K562 (cell line): ENCODE results near the gene DLGAP1. TPM values are rescaled to one million over a fixed set of nuclear protein-coding genes. Genes with fewer than 3 reads are reported as not detected.

Source experiments
- ATAC-seq: fragments of 200-7000 bp; cut with Tn5 transposase; 3 replicates; pipeline ENCODE4 v1.9.1; 2020; ENCODE audit warnings: moderate library complexity
- BruUV-seq: library from RNA; stranded (reverse); fragments of 400-500 nt; replicated peaks from 2 replicates; lab custom pipeline; 2021; lab: Mats Ljungman, UMichigan
- CTCF ChIA-PET: fragments of 300-600 bp; formaldehyde crosslinking; extraction: SDS; loops from one replicate; lab custom pipeline; 2021; ENCODE audit warnings: low intra/inter-chr PET ratio; lab: Yijun Ruan, JAX
- POLR2A ChIA-PET: fragments of 300-600, 350-650 bp; sonication (Branson Sonifier 250); formaldehyde crosslinking; extraction: SDS; loops from one replicate; lab custom pipeline; 2021; ENCODE audit warnings: antibody characterized with exemption, inconsistent platforms; lab: Yijun Ruan, JAX
- DNase-seq, 4 experiments: peaks; one replicate each; pipeline versions ENCODE4 v3.0.0 to v3.0.0-alpha.2; 2011 to 2018; ENCODE audit warnings: low spot score in 3 of 4, mixed read lengths in 3 of 4; ENCODE audit errors: extremely low read depth in 1 of 4
- FAIRE-seq: peaks from 2 replicates; lab custom pipeline; 2011; peaks lifted over from hg19 to GRCh38; lab: Jason Lieb, UNC
- H2AFZ ChIP-seq: 2 replicates; pipeline ENCODE4 v1.6.0; 2011; ENCODE audit warnings: low read depth, low read length, control low read depth, inconsistent platforms
- H3K27ac ChIP-seq: fragments of 200-600 bp; 3 replicates; pipeline ENCODE4 v1.8.0; 2011; ENCODE audit warnings: low read depth, mild to moderate bottlenecking, control low read depth, inconsistent platforms, low read length, moderate library complexity, mixed read lengths; ENCODE audit errors: extremely low read depth
- H3K27me3 ChIP-seq, 2 experiments: fragments of 300-600 bp in 1 of 2; 2 replicates in 1 of 2; 3 replicates in 1 of 2; pipeline versions ENCODE4 v1.6.0 to v1.8.0; 2011; ENCODE audit warnings: inconsistent platforms in 2 of 2, low read length in 2 of 2, mild to moderate bottlenecking in 1 of 2, mixed read lengths in 1 of 2, moderate library complexity in 1 of 2; ENCODE audit not compliant: control insufficient read depth in 2 of 2, insufficient read depth in 2 of 2
- H3K36me3 ChIP-seq: fragments of 300-600 bp; 3 replicates; pipeline ENCODE4 v1.8.0; 2011; ENCODE audit warnings: mild to moderate bottlenecking, low read length, inconsistent platforms; ENCODE audit not compliant: control insufficient read depth, insufficient read depth
- H3K4me1 ChIP-seq, 2 experiments: fragments of 200-600 bp in 1 of 2; replicated peaks in 1 of 2; 2 replicates in 1 of 2; 3 replicates in 1 of 2; pipeline versions ENCODE4 v1.5.1 to v1.8.0; 2011; ENCODE audit warnings: inconsistent platforms in 2 of 2, low read length in 2 of 2, mild to moderate bottlenecking in 1 of 2, mixed read lengths in 1 of 2, moderate library complexity in 1 of 2; ENCODE audit not compliant: control insufficient read depth in 2 of 2, insufficient read depth in 2 of 2
- H3K4me2 ChIP-seq: 2 replicates; pipeline ENCODE4 v1.6.1; 2011; ENCODE audit warnings: low read length, control low read depth, inconsistent platforms, mixed read lengths; ENCODE audit not compliant: insufficient read depth
- H3K4me3 ChIP-seq: fragments of 200-600 bp; sonication (generic), shearing (Covaris generic); 2 replicates; pipeline ENCODE4 v1.5.1; 2016; ENCODE audit warnings: control low read depth, inconsistent platforms
- H3K79me2 ChIP-seq: fragments of 200-600 bp; 3 replicates; pipeline ENCODE4 v1.8.0; 2011; ENCODE audit warnings: low read length, inconsistent platforms; ENCODE audit not compliant: control insufficient read depth, insufficient read depth
- H3K9ac ChIP-seq, 2 experiments: 2 replicates each; pipeline versions ENCODE4 v1.6.0 to v1.6.1; 2011; ENCODE audit warnings: low read depth in 2 of 2, low read length in 2 of 2, control low read depth in 1 of 2, inconsistent platforms in 1 of 2, mild to moderate bottlenecking in 1 of 2, mixed read lengths in 1 of 2; ENCODE audit not compliant: insufficient read depth in 1 of 2
- H3K9me1 ChIP-seq: one replicate; pipeline ENCODE4 v1.6.0; 2011; ENCODE audit warnings: inconsistent platforms, mild to moderate bottlenecking, low read length, moderate library complexity; ENCODE audit not compliant: control insufficient read depth, insufficient read depth
- H3K9me3 ChIP-seq: replicated peaks from 2 replicates; pipeline ENCODE4 v1.5.1; 2011; ENCODE audit warnings: low read depth, low read length, inconsistent platforms; ENCODE audit not compliant: control insufficient read depth, insufficient read depth
- H4K20me1 ChIP-seq: replicated peaks from 2 replicates; pipeline ENCODE4 v1.6.1; 2011; ENCODE audit warnings: low read length, inconsistent platforms, mixed read lengths; ENCODE audit not compliant: control insufficient read depth, insufficient read depth
- CCNT2 ChIP-seq: IDR thresholded peaks from 2 replicates; pipeline ENCODE4 v1.6.1; 2011; ENCODE audit warnings: borderline replicate concordance, low read depth, mild to moderate bottlenecking, moderate library complexity, mixed read lengths, low read length; ENCODE audit not compliant: insufficient read length; ENCODE audit errors: extremely low read depth
- HSF4 ChIP-seq: fragments of 250-450 bp; sonication (Bioruptor Pico); IDR thresholded peaks from 2 replicates; pipeline ENCODE4 v2.1.2; 2022; ENCODE audit warnings: mild to moderate bottlenecking, moderate library complexity, borderline replicate concordance
- ID3 ChIP-seq, 2 experiments: fragments of 250-450 bp in 1 of 2; fragments of 450-650 bp in 1 of 2; sonication (Bioruptor Pico) in 1 of 2; IDR thresholded peaks; 2 replicates each; pipeline versions ENCODE4 v1.6.1 to v1.8.0; 2016 to 2021; ENCODE audit warnings: mild to moderate bottlenecking in 2 of 2, moderate library complexity in 2 of 2, missing compliant biosample characterization in 1 of 2, missing genetic modification characterization in 1 of 2
- JUN ChIP-seq, 2 experiments: sonication (generic) in 1 of 2; formaldehyde crosslinking in 1 of 2; IDR thresholded peaks; 2 replicates each; pipeline versions ENCODE4 v1.6.1 to v1.8.0; 2012 to 2022; ENCODE audit warnings: borderline replicate concordance in 2 of 2, mild to moderate bottlenecking in 2 of 2, improper control_type of control experiment in 1 of 2, low read depth in 1 of 2, low read length in 1 of 2, missing genetic modification reagents in 1 of 2
- KLF6 ChIP-seq: fragments of 250-450 bp; sonication (Bioruptor Pico); IDR thresholded peaks from 2 replicates; pipeline ENCODE4 v1.4.0; 2020; ENCODE audit warnings: mild to moderate bottlenecking, moderate library complexity, borderline replicate concordance
- MXI1 ChIP-seq: IDR thresholded peaks from 2 replicates; pipeline ENCODE4 v1.6.1; 2011; ENCODE audit warnings: low read depth, mild to moderate bottlenecking, improper control_type of control experiment, low read length
- THRAP3 ChIP-seq: fragments of 450-650 bp; IDR thresholded peaks from 2 replicates; pipeline ENCODE4 v1.6.1; 2016; ENCODE audit warnings: mild to moderate bottlenecking, inconsistent platforms, borderline replicate concordance
- ZNF41 ChIP-seq: fragments of 250-450 bp; sonication (Bioruptor Pico); conservative IDR thresholded peaks from 2 replicates; pipeline ENCODE4 v1.4.0; 2020; ENCODE audit warnings: mild to moderate bottlenecking
- ZNF778 ChIP-seq: fragments of 450-650 bp; formaldehyde crosslinking; IDR thresholded peaks from 2 replicates; pipeline ENCODE4 v1.4.0; 2020; ENCODE audit warnings: mild to moderate bottlenecking, moderate library complexity
- WGBS: fragments of 100-300 bp; shearing (Covaris generic); methylation state at CpG from one replicate; pipeline ENCODE4 v1.1.6; 2016; ENCODE audit warnings: low coverage, mixed read lengths; ENCODE audit not compliant: insufficient coverage; ENCODE audit errors: missing lambda C conversion rate; 5-methylcytosine and 5-hydroxymethylcytosine counted together
- in situ Hi-C: fragments of 300-500 bp; cut with MboI; formaldehyde crosslinking; loops from 4 replicates; pipeline ENCODE4 v1.15.0; 2018; ENCODE audit warnings: inconsistent platforms, mixed read lengths
- intact Hi-C: fragments of 100-400 bp; cut with micrococcal nuclease; formaldehyde crosslinking; loops from 2 replicates; pipeline ENCODE4 v1.14.2; 2022
- polyA plus RNA-seq, 8 experiments: library from polyadenylated mRNA; depleted of rRNA in 4 of 8; stranded (reverse) in 5 of 8; unstranded in 3 of 8; fragments of >200 nt; fragmentation: Nextera tagmentation in 2 of 8; fragmentation: Illumina TruSeq in 1 of 8; extraction: Ambion mirVana in 2 of 8; extraction: Trizol in 1 of 8; gene quantifications; 2 replicates each; pipeline versions ENCODE4 v1.2.1 to v1.2.3, GENCODE V29; 2011 to 2014; ENCODE audit warnings: inconsistent platforms in 1 of 8, missing spikeins in 1 of 8
- total RNA-seq, 7 experiments: library from RNA; depleted of rRNA in 6 of 7; stranded (reverse); fragments of >200 nt in 6 of 7; fragmentation: Illumina TruSeq in 2 of 7; extraction: Trizol in 2 of 7; gene quantifications; 2 replicates each; pipeline versions ENCODE4 v1.2.1 to v1.2.3, GENCODE V29; 2011 to 2021; ENCODE audit warnings: low replicate concordance in 1 of 7
- TF ChIP-seq, protein P1 (sequence below): fragments of 250-450 bp; sonication (Bioruptor Pico); IDR thresholded peaks from 2 replicates; pipeline ENCODE4 v1.9.0; 2021; ENCODE audit warnings: mild to moderate bottlenecking

DLGAP1 gene
- total and polyA plus RNA-seq, 9 of the 15 experiments (the other 6 are each of a cell fraction or from before 2014, with no cell fraction given): 0.04 to 0.22 (median 0.08) TPM

DNA sequence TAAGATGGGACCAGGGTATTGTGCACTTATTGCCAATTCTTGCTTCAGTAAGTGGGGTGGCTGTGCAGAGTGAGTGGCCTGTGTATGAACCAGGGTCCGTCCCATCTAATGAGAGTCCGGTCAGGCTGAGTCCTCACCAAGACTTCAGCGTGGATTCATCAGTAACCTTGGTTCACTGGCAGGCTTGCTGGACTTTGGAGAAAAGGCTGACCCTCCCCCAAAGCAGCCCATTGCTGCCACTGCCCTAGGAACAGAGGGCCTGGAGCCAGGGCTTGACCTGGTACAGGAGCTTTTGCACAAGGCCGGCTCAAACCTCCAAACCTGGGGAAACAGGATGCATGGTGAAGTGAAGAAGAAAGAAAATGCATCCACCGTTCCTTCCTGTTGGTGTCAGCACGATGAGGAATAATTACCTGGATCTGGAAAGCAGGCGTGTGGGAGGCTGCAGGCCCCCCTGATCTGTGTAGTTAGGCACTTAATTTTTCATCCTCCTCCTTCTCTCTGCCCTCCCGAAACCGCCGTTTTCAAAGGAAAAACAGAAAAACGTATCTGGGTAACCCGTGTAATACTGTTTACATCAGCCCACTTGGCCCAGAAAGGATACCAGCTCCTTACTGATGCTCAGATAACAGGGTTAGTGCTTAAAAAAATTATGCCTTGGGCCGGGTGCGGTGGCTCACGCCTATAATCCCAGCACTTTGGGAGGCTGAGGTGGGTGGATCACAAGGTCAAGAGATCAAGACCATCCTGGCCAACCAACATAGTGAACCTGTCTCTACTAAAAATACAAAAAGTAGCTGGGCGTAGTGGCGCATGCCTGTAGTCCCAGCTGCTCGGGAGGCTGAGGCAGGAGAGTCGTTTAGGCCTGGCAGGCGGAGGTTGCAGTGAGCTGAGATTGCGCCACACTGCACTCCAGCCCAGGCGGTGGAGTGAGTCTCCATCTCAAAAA is 857.4 kb downstream of the DLGAP1 start:
- peaks cover 48% of the 10 kb centered on the region for H3K79me2 ChIP-seq
- intact Hi-C loops: no loop called here
- TF ChIP-seq MXI1: no peak
- TF ChIP-seq KLF6 (CRISPR knock-in tag): peak; percentile 20; the same call in 1 of the 2 replicates
- no peak for TF ChIP-seq ID3 (CRISPR knock-in tag; IDR thresholded peaks at IDR 0.05)
- peak; percentile 52; the same call in 1 of the 2 replicates for TF ChIP-seq ID3 (tag; IDR thresholded peaks at IDR 0.05)
- TF ChIP-seq HSF4 (CRISPR knock-in tag): peak; percentile 48; the same call in 1 of the 2 replicates
- TF ChIP-seq CCNT2: no peak
- TF ChIP-seq JUN (IDR thresholded peaks at IDR 0.05; ENCODE audit: borderline replicate concordance, low read depth, low read length): no peak
- TF ChIP-seq JUN (CRISPR knock-in tag; IDR thresholded peaks at IDR 0.05; ENCODE audit: borderline replicate concordance): 0 out of 2 replicates have a peak, but pooled peaks have one; percentile 13
- no peak for TF ChIP-seq ZNF778
- TF ChIP-seq ZNF41 (CRISPR knock-in tag): no peak
- TF ChIP-seq THRAP3: no peak
- TF ChIP-seq, protein P1, sequence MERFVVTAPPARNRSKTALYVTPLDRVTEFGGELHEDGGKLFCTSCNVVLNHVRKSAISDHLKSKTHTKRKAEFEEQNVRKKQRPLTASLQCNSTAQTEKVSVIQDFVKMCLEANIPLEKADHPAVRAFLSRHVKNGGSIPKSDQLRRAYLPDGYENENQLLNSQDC (CRISPR knock-in tag): no peak

More for the DNA sequence above, 857.4 kb downstream of the DLGAP1 start:
- no peaks in the 10 kb centered on the region for H3K9me1 ChIP-seq
- ATAC-seq (no peak), FAIRE-seq (no peak), DNase-seq (no peak)
- no TSS peak for BruUV-seq
- CTCF ChIA-PET: interaction anchor here (1.1 kb wide), 1 partner anchor 273 kb away, joined by 3 read pairs; no protein-coding TSS in a partner anchor
- POLR2A ChIA-PET: interaction anchor here (0.6 to 4.2 kb wide), 16 partner anchors 8 to 210 kb away, joined by 3 to 29 read pairs (median 4); no protein-coding TSS in a partner anchor
- H4K20me1 ChIP-seq: no peaks in the 10 kb centered on the region
- H3K27ac ChIP-seq: peak overlapping the region; percentile 94
- peak overlapping the region; percentile 42 for H3K4me3 ChIP-seq
- H3K27me3 ChIP-seq: no peaks in the 10 kb centered on the region
- peaks cover 3% of the 10 kb centered on the region; the same call in 2 of the 3 replicates for H3K36me3 ChIP-seq
- in situ Hi-C loops: loop anchor here (5.0 kb wide), 1 partner anchor 145 kb away; the partner anchor contains the start of gene TGIF1
- H2AFZ ChIP-seq: peak overlapping the region; percentile 84
- H3K9me3 ChIP-seq: no peaks in the 10 kb centered on the region
- peak overlapping the region; percentile 91 for H3K4me2 ChIP-seq
- 34% methylated on average over 22 of the region's 22 CpGs for WGBS
- H3K4me1 ChIP-seq: peaks cover 66 to 71% of the 10 kb centered on the region in 2 experiments
- peak overlapping the region; percentile 84 to 93 for H3K9ac ChIP-seq
